ENCODE results near the gene RPS6KC1.

RPS6KC1 gene

DNA sequence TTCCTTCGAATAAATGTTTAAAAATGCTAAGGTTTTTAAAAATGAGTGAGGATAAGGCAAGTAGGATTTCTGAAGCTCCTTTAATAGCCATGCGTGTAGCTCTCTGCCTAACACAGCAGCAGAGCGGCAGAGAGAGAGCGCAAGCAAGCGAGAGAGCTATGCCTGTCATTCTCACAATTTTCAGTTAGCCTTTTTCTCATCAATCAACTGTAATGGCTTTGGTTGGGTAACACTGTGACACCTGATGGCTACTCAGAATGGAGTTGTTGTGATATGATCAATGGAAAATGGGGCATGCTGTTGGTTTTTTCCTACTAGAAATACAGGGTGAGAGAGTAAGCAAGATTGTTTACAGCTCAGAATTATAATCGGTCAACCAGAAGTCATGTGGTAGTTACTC lies 198.4 kb downstream of the RPS6KC1 start:
- no peak for DNase-seq

DNA sequence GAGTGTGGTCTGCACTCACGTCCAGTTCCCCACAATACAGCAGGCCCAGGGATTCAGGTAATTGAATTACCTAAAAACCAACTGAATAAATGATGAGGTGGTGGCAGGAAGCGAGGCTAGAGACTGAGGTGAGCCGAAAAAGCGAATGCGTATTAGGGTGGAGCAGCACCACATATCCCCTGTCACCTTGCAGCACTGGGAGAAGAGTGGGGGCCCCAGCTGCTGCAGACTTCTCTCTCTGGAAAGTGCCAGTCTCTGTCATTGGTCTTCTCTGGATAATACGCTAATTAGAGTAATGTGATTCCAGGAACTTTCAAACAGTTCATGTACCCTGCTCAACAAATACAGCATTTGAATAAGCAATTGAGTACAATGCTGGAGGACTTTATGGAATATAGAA lies 199.0 kb downstream of the RPS6KC1 start:
- no peak for DNase-seq

DNA sequence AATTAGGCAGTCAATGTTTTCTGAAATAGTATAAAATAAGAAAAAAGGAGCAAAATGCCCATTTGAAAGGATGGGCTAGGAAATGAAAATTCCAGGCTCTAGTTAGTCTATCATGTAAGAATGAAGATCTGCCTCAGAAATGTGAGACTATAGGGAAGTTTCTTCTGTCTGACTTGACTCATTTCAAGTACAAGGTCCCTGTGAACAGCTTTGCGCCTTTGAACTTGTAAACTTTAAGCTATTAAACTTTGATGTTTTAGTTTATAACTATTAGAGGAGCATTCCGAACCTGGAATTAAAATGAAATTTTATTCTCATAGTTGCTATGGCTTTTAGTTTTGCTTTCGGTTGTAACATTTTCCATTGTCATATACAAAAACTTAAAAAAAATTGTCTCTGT lies 199.4 kb downstream of the RPS6KC1 start:
- no peak for DNase-seq

DNA sequence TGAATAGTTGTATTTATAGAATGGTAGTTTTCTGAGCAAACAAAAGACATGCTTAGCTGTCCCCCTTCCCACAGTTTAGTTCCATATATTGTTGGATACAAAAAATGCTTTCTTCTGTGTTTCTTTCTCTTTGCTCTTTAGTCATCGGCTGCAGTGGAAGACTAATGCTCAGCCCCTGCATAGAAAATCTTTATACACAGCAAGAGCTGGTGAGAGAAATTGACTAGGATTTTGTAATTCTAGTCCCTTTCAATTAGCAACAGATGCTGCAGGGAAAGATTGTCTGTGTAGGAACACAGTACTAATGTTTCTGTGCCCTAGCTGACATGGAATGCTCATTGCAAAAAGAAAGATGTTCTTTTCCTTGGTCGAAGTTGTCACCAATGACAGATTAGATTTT lies 200.9 kb downstream of the RPS6KC1 start:
- no peak for DNase-seq

DNA sequence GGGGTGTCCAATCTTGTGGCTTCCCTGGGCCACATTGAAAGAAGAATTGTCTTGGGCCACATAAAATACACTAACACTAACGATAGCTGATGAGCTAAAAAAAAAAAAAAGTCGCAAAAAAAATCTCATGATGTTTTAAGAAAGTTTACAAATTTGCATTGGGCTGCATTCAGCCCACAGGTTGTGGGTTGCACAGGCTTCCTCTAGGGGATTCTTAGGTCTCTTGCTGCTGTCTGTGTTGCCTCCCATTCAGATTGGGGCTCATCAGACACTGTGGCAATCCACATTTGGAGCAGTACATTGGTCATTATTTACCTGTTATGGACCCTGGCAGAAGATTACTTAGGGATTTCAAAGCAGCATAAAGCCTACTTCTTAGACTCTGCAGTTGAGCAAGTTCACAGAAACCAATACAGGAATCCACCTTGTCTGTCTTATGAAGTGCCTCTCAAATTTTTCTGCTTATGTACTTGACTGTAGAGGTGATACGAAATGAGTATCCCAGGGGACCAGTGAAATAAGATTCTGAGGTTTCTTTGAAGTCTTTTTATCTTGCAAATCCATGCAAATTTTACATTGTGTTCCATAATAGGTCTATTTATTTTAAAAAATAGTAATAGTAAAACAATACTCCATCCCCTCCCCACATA lies 205.5 kb downstream of the RPS6KC1 start:
- DNase-seq = no peak

DNA sequence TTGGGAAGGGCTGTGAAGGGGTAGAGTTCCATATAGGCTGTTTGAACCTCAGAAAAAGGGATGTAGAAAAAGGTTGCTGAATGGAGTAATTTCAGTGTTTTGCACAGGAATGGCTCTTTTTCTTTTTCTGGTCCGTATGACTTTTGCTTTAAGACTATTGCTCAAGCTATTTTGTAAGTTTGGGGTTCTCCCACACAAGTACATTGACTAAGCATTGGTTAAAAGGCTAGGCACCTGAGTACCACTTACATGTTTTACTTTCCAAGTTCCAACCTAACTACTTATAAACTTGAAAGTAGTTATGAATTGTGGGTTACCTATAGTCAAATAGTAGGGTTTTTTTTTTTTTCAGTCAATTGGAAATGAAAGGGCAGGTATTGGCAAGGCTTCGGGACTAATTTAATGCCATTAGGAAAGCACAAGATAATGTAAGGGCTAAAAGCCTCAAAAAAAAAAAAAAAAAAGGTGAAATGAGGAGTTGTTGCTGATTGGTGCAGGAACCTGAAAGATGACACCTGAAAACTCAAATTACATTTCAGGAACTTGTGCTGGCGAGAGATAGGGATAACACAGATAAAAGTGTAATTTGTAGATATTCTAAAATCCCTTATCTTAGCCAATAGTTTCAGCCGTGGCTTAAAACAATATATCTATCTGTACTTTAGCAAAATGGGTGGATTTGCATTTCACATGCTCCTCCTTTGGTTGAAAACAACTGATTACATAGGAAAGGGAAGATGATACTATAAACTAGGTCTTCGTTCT lies 209.5 kb downstream of the RPS6KC1 start:
- DNase-seq = no peak

DNA sequence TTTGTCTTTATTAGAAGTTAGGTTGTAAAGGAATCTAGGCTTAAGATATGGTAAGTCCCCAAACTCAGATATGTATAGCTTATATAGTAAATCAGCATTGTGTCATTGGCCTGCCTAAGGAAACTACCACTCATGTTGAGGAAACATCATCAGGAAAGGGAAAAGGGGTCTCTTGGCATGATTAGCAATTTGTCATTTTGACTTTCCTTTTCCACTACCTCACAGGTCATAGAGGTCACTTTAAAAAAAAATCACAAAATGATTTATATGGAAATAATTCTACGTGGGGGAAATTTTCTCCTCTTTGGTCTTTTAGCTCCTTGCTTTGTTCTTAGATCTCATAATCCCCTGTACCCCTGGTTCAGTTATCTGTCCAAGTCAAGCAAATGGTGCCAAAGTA lies 213.5 kb downstream of the RPS6KC1 start:
- no peak for DNase-seq

DNA sequence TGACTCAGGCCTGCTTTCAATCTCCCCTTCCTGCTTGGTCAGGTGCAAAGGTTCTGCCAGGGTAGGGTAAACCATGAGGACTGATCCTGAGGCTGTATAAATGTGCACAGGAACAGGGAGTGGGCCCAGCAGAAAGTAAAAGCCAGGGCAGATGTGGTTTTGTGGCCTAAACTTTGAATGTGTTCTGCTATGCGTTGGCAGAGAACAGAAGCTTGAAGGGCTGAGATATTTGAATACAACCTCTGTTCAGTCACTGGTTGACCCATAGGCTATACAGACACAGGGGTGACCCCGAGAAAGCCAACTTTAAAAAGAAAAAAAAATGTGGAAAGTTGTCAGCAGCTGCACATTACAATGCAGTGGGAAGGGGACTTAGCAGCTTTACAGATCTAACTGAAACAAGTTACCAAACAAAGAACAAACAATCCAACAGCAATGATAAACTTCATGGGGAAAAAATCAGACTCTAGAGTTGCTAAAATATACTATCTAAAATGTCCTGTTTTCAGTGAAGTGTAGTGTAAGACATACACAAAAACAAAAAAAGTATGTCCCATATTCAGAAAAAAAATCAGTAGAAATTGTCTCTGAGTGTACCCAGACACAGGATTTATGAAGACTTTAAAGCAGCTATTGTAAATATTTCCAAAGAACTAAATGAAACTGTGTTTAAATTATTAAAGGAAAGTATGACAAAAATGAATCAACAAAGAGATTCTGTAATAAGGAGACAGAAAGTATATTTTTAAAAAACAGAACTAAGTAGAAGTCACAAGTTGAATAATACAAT lies 216.1 kb downstream of the RPS6KC1 start:
- no peak for DNase-seq

DNA sequence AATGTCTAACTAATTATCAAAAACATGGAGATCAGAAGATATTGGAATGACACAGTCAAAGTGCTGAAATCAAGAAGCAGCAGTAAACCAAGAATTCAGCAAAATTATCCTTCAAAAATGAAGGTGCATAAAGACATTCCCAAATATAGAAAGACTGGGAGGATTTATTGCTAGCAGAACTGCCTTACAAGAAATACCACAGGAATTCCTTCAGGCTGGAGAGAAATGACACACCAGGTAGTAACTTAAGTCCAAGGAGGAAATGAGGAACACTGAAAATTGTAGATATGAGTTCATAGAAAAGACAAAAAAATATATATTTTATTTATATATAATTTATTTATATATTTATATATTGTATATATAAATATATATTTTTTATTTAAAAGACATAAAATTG lies 217.2 kb downstream of the RPS6KC1 start:
- no peak for DNase-seq

DNA sequence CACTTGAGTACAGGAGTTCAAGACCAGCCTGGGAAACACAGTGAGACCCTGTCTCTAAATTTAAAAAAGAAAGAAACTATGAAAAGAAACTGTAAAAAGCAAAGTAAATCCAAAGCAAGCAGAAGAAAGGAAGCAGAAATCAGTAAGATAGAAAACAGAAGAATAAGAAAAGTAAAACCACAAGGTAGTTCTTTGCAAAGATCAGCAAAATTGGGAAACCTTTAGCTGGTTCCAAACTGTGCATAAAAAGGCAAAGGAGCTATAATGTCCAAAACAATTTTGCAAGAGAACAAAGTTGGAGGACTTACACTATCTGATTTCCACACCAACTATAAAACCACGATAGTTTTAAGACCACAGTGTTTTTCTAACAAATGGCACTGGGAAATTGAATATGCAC lies 218.8 kb downstream of the RPS6KC1 start:
- DNase-seq = no peak

DNA sequence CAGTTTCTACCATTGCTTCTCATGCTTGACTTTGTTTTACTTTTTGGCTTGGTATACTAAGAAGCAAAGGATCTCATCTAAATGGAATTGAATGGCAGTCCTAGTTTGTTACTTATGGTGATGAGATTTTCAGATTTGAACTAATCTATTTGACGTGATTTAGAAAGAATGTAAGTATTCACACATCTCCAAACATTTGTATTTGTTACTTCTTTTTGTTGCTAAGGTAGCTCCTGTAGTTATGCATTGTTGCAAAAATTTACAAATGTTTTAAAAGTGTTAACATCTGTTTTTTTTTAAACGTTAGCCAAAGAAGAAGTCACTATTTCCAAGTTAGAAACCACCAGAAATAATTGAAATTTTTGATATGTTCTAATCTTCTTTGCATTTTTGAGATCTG lies 222.5 kb downstream of the RPS6KC1 start:
- DNase-seq = no peak

DNA sequence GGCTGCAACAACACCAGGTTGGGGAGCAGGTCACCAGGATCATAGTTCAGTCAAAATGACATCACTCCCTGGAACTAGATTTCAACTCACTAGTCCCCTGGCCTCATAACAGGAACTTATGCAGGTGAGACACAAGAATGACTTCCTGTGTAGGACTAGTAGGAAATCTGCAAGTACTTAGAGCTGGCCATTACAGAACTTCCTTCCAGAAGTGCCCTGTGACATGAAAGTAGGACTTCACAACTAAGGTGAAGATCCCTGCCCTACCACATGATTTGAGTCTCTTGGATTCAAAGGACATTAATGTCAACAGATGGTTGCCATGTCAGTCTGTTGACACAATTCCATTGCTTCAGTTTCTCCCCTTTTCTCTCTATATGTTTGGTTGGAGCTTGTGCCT lies 223.1 kb downstream of the RPS6KC1 start:
- DNase-seq = no peak

DNA sequence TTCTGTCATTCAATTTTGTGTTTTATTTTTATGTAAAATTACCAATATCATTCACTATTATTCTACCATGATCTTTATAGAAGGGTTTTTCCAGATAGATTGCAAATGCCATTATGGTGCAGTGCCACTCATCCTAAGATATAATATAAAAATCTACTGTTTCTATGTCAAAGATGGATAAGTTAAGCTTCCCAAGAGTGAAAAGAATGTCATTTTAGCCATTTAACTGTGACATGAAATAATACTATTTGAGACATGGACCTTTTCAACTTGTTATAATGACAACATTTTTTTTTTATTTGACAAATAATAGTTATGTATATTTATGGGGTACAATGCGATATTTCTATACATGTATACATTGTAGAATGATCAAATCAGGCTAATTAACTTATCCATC lies 224.3 kb downstream of the RPS6KC1 start:
- no peak for DNase-seq

DNA sequence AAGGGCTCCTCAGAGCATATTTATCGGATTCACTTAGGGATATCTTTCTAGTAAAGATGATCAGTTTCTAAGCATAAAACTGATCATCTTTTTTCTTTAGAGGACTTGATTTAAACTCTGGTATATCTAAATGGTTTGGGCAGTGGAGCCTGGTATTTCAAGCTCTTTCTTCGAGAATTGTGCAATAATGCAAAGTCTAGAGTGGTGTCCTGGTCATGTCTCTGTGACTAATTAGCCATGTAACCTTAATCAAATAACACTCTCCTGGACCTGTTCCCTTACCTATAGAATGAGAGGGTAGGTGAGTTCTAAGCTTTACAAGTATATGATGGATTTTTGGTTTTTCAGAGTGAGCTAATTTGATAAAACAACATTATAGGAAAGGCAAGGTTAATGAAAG lies 225.2 kb downstream of the RPS6KC1 start:
- no peak for DNase-seq

DNA sequence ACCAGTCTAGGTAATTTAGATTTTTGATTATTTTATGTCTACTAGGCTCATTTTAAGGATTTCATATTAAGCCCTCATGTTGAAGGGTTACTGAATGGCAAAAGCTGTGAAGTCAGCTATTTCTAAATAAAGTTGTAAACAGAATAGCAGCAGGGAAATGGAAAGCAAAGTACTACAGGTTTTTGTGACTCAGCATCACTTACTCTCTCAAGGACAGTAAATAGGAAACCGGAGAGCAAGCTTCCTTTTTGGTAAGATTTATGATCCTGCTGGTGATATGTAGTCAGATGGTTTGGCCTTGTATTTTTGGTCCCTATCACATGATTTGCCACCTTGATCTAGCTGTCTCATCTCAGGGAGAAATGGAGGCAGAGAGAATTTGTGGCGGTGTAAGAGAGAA lies 226.0 kb downstream of the RPS6KC1 start:
- no peak for DNase-seq

DNA sequence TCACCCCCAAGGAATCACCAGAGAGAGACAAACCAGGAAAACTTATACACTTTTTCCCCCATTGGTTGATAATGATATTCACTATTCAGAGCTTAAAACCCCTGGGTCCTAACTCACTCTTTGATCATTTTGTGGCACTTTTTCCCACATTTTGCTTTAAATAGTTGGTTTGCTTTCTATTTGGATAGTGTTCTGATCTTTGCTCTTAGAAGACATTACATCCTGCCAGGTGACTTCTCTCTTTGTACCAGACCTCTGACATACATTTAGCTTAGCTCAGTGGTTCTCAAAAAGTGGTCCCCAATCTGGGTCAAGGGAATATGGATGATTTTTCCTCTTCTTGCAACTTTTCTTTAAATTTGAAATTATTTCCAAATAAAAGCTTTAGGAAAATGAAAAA lies 228.4 kb downstream of the RPS6KC1 start:
- no peak for DNase-seq

DNA sequence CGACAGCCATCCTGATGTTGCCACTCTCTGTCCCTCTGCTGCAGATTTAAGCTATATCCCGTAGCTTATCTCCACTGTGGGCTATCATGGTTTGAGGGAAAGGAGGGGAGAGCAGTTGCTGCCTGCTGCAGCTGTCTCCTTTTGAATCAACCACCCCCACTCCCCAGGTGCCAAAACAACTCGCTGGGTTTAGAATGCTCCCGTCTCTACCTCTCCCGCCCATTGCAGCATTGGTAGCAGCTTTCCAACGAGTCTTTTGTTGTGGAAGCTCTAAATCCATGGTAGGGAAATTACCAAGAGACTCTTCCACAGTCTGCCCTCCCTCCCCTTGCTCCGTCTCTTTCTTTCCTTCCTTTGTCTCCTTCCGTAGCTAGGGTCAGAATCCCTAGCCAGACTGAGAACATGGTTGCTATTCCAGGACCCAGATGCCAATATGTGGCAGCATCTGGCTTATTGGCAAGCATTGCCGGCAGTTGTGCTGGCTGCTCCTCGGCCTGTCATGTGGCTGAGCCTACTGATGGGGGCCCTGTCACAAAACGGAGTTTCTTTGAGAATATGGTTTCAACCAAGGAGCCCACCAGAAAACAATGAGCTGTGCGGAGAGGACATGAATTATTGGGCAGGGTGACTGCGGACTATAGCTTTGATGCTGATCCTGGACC lies 230.7 kb downstream of the RPS6KC1 start:
- no peak for DNase-seq

DNA sequence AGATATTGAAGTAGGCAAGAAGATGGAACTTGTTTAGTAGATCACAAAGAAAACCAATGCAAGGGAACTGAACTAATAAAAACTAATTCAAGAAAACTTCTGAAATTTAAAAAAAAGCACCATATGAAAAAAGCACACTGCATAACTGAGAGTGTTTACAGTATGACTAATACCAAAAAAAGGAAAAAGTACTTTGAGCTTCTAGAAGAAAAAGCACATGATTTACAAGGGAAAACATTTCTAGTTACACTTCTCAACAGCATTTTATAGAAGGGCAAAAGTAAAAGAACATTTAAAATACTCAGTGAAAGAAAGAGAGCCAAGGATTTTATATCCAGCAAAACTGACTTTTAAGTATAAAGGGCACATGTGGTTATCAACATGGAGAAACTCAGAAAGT lies 233.6 kb downstream of the RPS6KC1 start:
- no peak for DNase-seq

DNA sequence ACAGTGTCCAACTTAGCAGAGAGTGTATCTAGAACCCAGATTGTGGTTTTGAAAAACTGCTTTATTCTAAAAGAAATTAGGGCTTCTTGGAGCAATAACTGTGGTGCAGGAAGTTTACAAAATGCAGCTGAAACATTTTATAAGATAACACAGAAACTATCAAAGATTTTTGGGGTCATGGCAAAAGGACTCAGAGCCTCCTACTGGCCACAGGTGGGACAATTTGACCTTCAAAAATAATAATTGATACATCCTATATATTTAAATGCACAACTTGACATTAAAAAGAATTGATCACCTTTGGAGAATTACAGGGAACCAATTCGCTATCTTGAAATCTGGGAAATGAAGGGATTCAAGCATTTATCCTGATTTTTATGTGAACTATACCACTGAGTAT lies 235.2 kb downstream of the RPS6KC1 start:
- no peak for DNase-seq

DNA sequence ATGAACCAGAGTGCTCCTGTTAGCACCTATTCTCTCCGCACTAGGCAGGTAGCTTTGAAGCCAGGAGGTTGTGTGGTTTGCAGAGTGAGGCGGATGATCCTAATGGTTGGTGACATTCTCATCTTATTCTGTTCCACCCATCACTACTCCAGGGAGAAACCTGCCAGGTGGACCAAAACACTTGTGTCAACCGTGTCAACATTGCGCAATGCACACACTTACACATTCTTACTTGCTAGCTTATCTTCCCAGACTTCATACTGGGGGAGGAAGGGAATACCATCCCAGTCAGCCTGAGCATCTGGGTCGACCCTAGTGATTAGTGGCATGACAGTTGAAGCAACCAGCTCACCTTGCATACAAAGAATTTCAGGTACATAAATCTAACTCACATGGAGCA lies 236.9 kb downstream of the RPS6KC1 start:
- no peak for DNase-seq

DNA sequence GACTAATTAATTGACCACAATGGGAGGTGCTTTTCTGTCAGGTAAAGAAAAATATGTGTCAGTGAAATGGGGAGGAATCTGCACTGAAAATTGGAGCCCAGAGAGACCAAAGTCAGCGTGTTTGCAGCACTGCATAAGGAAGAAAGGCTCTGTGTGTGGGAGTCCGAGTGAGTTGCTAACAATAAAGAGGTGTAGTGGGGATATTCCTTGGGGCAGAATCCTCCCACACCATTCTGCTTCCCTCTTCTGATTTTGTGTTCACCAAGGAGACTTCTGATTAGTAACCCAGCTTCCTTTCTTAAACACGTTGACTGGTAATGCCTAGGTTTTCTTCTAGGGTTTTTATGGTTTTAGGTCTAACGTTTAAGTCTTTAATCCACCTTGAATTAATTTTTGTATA lies 240.5 kb downstream of the RPS6KC1 start:
- DNase-seq = no peak

DNA sequence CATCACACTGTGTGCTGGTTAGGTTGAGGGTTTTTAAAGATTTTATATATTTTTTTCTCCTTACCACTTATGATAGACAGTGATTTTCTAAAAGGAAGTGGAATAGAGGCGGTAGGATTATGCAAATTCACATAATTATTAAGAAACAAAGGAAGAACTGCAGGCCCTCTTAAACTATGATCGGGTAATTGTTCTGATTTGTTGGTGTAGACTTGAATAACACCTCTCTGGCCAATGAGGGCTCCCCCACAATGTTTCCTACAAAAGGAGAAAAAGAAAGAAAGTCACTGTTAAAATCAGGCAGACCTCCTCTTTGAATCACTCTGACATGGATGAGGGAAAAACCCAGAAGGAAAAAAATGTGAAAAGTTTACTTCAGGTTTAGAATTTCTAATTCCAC lies 241.6 kb downstream of the RPS6KC1 start:
- no peak for DNase-seq

DNA sequence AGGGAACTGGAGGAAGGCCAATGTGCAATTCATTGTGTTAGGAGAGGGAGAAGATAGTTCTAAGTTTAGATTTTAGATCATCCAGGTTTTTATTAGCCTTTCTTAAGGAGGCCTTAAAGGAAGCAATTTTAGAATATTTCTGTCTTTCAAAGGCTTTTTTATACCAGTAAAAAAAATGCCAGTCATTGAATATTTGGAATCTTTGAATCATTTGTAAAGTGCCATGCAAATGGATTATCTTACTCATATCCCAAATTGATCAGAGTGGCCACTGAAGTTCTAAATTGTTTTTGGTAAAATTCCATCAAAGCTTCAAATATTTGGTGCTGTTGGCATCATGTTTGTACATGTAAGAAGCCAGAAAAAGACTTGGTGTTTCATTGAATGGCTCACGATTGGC lies 244.8 kb downstream of the RPS6KC1 start:
- DNase-seq = no peak

DNA sequence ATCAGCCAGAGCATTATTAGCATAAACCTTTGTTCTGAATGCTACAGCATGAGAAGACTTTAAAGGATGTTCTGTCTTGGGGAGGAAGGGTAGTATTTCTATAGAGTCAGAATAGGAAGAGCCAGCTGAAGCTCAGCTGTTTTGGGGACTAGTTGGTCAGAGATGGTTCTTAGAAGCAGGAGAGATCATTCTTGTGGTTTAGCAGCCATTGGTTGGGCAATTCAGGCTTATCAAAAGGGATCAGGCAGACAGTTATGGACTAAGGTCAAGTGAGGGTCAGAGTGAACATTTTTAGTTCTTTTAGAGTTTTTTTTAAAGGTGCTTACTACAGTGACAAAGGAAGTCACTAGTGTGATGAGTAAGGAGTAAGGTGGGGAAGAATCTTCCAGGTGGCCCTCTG lies 245.5 kb downstream of the RPS6KC1 start:
- no peak for DNase-seq
